LNCaP clone FGC (cell line): ENCODE results near the gene NKD2.

Source experiments
- DNase-seq: peaks from one replicate; pipeline ENCODE4 v3.0.0-alpha.2; 2011; ENCODE audit warnings: low read depth
- H3K4me3 ChIP-seq: 2 replicates; pipeline ENCODE4 v1.5.1; 2011; ENCODE audit warnings: mild to moderate bottlenecking, low read depth, low read length, control low read depth
- CTCF ChIP-seq: IDR thresholded peaks from 2 replicates; pipeline ENCODE4 v1.5.1; 2012; ENCODE audit warnings: mild to moderate bottlenecking; ENCODE audit not compliant: control insufficient read depth, insufficient read depth; ENCODE audit errors: extremely low read depth

NKD2 gene

GRCh38 chr5:1054018-1054798 is 45.6 kb downstream of the NKD2 start:
- no peak overlapping the region for H3K4me3 ChIP-seq
- DNase-seq: no peak
- TF ChIP-seq CTCF: no peak

GRCh38 chr5:1054799-1055775 is 46.5 kb downstream of the NKD2 start:
- no peak overlapping the region for H3K4me3 ChIP-seq
- TF ChIP-seq CTCF: no peak
- DNase-seq: no peak

GRCh38 chr5:1055896-1056610 is 47.5 kb downstream of the NKD2 start:
- no peak for TF ChIP-seq CTCF
- no peak overlapping the region for H3K4me3 ChIP-seq
- DNase-seq: no peak

GRCh38 chr5:1056611-1057484 is 48.2 kb downstream of the NKD2 start:
- no peak for DNase-seq
- H3K4me3 ChIP-seq: no peak overlapping the region
- no peak for TF ChIP-seq CTCF

- H3K4me3 ChIP-seq: no peak overlapping the region
- DNase-seq: no peak
- no peak for TF ChIP-seq CTCF
These were observed 49.0 kb downstream of the NKD2 start for GRCh38 chr5:1057485-1058082.
